Gastroesophageal sphincter (tissue), 3 donors: ENCODE measurements around the gene GNA14.

Experiments
- CTCF ChIP-seq, 4 experiments: fragments of 200-600 bp in 2 of 4; fragments of 450-650 bp in 2 of 4; sonication (generic) in 1 of 4; IDR thresholded peaks; one replicate each; pipeline ENCODE4 v1.5.1; 2017 to 2019; ENCODE audit warnings: antibody characterized with exemption in 4 of 4, mild to moderate bottlenecking in 2 of 4, moderate library complexity in 2 of 4
- POLR2A ChIP-seq, 2 donors: fragments of 450-650 bp; IDR thresholded peaks; one replicate each; pipeline ENCODE4 v1.6.1; 2017; ENCODE audit warnings: antibody characterized with exemption in 2 of 2, mild to moderate bottlenecking in 2 of 2, moderate library complexity in 1 of 2

GRCh38 chr9:77640741-77641580 lies 7.2 kb downstream of the GNA14 start:
- TF ChIP-seq CTCF (IDR thresholded peaks at IDR 0.05) (no peak), POLR2A (IDR thresholded peaks at IDR 0.05) (no peak)
